Pancreas (tissue), 10 donors: Measurements from ENCODE around the gene VPS54. TPM values are rescaled to one million over a fixed set of nuclear protein-coding genes. Genes with fewer than 3 reads are reported as not detected.

ENCODE experiments used
- ATAC-seq, 4 donors: fragments of 200-7000 bp; cut with Tn5 transposase; one replicate each; pipeline versions ENCODE4 v1.8.0 to v1.9.1; 2020; ENCODE audit warnings: mild to moderate bottlenecking in 4 of 4, moderate library complexity in 4 of 4
- DNase-seq, 6 donors: peaks; one replicate each; pipeline ENCODE4 v3.0.0-alpha.2; 2020
- FAIRE-seq: peaks from 2 replicates; lab custom pipeline; 2012; peaks lifted over from hg19 to GRCh38; lab: Jason Lieb, UNC
- H3K27ac ChIP-seq, 4 donors: fragments of 200-600 bp; sonication (generic); 1 replicate in 3 of 4; 2 replicates in 1 of 4; pipeline versions ENCODE4 v1.5.0 to v1.8.0; 2020
- H3K27me3 ChIP-seq, 4 donors: fragments of 200-600 bp; one replicate each; pipeline ENCODE4 v1.8.0; 2021
- H3K36me3 ChIP-seq, 3 donors: fragments of 200-600 bp; sonication (generic) in 1 of 3; one replicate each; pipeline versions ENCODE4 v1.5.0 to v1.8.0; 2020 to 2021
- H3K4me1 ChIP-seq, 3 donors: fragments of 200-600 bp; one replicate each; pipeline ENCODE4 v1.8.0; 2021
- H3K4me3 ChIP-seq, 4 donors: fragments of 200-600 bp; sonication (generic) in 2 of 4; one replicate each; pipeline versions ENCODE4 v1.5.0 to v1.8.0; 2020 to 2021
- H3K9me3 ChIP-seq, 4 donors: fragments of 200-600 bp; one replicate each; pipeline ENCODE4 v1.8.0; 2021
- WGBS, 2 donors: extraction: QIAGEN DNeasy Blood & Tissue Kit; methylation state at CpG; one replicate each; pipeline ENCODE4 v1.1.7; 2013; 5-methylcytosine and 5-hydroxymethylcytosine counted together
- intact Hi-C, 3 donors: fragments of 100-400 bp; cut with DNase I; formaldehyde crosslinking; loops; one replicate each; pipeline versions ENCODE4 v1.11.1 to v1.14.2; 2022
- polyA plus RNA-seq, 2 donors: library from polyadenylated mRNA; stranded (reverse); fragments of 200-250 nt; gene quantifications; one replicate each; pipeline ENCODE4 v1.2.3, GENCODE V29; 2013
- total RNA-seq, 6 donors: library from RNA; stranded (reverse); fragmentation: NEBNext Ultra II Directional in 4 of 6; extraction: Animal tissue kit (Norgen Biotek cat#: 25700) in 4 of 6; gene quantifications; one replicate each; pipeline versions ENCODE4 v1.2.1 to v1.2.4, GENCODE V29; 2021 to 2023
- TF ChIP-seq, protein P1 (sequence below), 4 donors: fragments of 200-600 bp; sonication (generic) in 3 of 4; IDR thresholded peaks; one replicate each; pipeline versions ENCODE4 v1.5.0 to v1.8.0; 2021; ENCODE audit warnings: antibody characterized with exemption in 4 of 4
- donor health status: healthy with polysubstance abuse.
- donor health status: DM: no; HTN: no; CAD: no; lungs with moderate emphysema.
- donor health status: DM: no; HTN: no; CAD: no.
- donor health status: control.
- donor health status: control.
- donor health status: Bipolar disorder and iron deficiency.
- donor health status: DM: yes; HTN: yes; CAD: no.
- donor health status: DM: no; HTN: no; CAD: no.
- donor health status: DM: no; HTN: no; CAD: no.
- donor health status: DM: yes; HTN: yes; CAD: no.

VPS54 gene
- total and polyA plus RNA-seq, 8 donors, result 7.9 to 18.1 (median 13.0) TPM

GRCh38 chr2:63874204-63875130 is 144.8 kb downstream of the VPS54 start:
- ATAC-seq (no peak), DNase-seq (no peak), FAIRE-seq (no peak)
- Histone ChIP-seq H3K36me3 (no peaks in the 10 kb centered on the region), H3K27me3 (no peaks in the 10 kb centered on the region), H3K4me1 (peaks cover 0 to 5% (median 3%) of the 10 kb centered on the region in 3 donors), H3K9me3 (no peaks in the 10 kb centered on the region), H3K4me3 (no peak overlapping the region), H3K27ac (no peak overlapping the region)
- TF ChIP-seq, protein P1, sequence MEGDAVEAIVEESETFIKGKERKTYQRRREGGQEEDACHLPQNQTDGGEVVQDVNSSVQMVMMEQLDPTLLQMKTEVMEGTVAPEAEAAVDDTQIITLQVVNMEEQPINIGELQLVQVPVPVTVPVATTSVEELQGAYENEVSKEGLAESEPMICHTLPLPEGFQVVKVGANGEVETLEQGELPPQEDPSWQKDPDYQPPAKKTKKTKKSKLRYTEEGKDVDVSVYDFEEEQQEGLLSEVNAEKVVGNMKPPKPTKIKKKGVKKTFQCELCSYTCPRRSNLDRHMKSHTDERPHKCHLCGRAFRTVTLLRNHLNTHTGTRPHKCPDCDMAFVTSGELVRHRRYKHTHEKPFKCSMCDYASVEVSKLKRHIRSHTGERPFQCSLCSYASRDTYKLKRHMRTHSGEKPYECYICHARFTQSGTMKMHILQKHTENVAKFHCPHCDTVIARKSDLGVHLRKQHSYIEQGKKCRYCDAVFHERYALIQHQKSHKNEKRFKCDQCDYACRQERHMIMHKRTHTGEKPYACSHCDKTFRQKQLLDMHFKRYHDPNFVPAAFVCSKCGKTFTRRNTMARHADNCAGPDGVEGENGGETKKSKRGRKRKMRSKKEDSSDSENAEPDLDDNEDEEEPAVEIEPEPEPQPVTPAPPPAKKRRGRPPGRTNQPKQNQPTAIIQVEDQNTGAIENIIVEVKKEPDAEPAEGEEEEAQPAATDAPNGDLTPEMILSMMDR (IDR thresholded peaks at IDR 0.05), result no peak
- intact Hi-C loops, result no loop called here
- 95 to 97% methylated on average over 5 of the region's 5 CpGs for WGBS, 2 donors

DNA sequence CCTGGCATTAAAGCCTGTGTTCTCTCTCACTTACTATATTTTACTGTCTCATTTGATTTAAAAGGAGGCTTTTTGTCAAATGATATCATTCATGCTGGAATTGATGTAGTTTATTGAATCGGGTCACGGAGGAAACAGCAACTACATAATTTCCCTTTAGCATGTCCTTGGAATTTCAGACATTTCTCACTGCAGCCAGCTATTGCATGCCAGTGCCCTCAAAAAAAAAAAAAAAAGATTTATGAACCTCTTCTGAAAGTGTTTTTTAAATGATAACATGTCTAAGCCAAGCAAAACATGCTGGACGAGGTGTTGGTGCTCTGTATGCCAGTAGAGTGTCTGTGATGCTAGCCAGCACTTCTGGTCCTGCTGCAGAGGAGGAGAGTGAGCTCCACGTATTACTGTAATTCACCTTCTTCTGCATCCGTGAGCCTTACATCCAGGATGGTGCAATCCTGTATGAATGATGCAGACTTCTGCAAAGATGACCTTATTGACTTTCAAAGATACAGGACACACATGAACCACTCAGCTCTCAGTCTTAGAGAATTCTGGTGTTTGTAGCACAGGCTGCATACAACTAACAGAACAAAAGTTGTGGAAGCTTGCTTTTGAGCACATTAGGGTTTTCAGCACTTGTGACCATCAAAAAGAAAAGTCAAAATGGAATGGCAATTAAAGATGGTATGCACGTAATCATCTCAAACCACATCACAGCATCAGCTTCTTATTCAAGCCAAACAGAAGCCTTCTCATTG is 146.5 kb downstream of the VPS54 start:
- Histone ChIP-seq H3K36me3 (no peaks in the 10 kb centered on the region), H3K4me3 (no peak overlapping the region), H3K9me3 (no peaks in the 10 kb centered on the region), H3K27ac (no peak overlapping the region), H3K27me3 (no peaks in the 10 kb centered on the region), H3K4me1 (peaks cover 0 to 5% (median 3%) of the 10 kb centered on the region in 3 donors)
- intact Hi-C loops, result no loop called here
- FAIRE-seq (no peak), ATAC-seq (no peak), DNase-seq (no peak)
- WGBS, 2 donors, result 73 to 77% methylated on average over 6 of the region's 6 CpGs
- TF ChIP-seq, protein P1 (IDR thresholded peaks at IDR 0.05), result no peak

- no peak for FAIRE-seq
- DNase-seq, result no peak
- intact Hi-C loops, result no loop called here
- peaks cover 0 to 5% (median 3%) of the 10 kb centered on the region in 3 donors for H3K4me1 ChIP-seq
- no peak for ATAC-seq
- TF ChIP-seq, protein P1 (IDR thresholded peaks at IDR 0.05), result no peak
- no peak overlapping the region for H3K4me3 ChIP-seq
- H3K36me3 ChIP-seq, result no peaks in the 10 kb centered on the region
- H3K27ac ChIP-seq, result no peak overlapping the region
- no peaks in the 10 kb centered on the region for H3K9me3 ChIP-seq
- 76 to 85% methylated on average over 4 of the region's 4 CpGs for WGBS, 2 donors
- no peaks in the 10 kb centered on the region for H3K27me3 ChIP-seq
Measured at GRCh38 chr2:63871864-63872263, 147.4 kb downstream of the VPS54 start.

DNA sequence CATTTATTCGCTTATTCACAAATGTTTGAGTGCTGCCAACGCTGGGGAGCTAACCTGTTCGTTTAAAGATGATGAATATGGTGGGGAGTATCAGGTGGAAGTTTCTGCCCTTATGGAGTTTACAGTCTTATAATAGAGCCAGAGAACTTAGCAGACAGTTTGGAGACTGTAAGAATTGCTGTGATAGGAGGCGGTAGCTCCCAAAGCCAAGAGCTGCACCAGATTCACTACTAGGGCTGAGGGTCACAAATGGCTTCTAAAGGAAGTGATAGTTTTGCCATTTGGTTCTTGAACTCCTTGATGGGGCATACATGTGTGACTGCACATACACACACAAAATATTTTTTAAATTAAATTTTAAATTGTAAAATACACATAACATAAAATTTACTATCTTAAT is 148.5 kb downstream of the VPS54 start:
- FAIRE-seq, result no peak
- Histone ChIP-seq H3K27ac (no peak overlapping the region), H3K9me3 (no peaks in the 10 kb centered on the region), H3K36me3 (peaks cover 0 to 2% (median 0%) of the 10 kb centered on the region in 3 donors), H3K4me1 (peaks cover 0 to 5% (median 3%) of the 10 kb centered on the region in 3 donors), H3K27me3 (no peaks in the 10 kb centered on the region), H3K4me3 (no peak overlapping the region)
- no peak for DNase-seq
- WGBS, 2 donors, result 95 to 99% methylated on average over 4 of the region's 4 CpGs
- intact Hi-C loops, result no loop called here
- TF ChIP-seq, protein P1 (IDR thresholded peaks at IDR 0.05), result no peak
- ATAC-seq, result no peak
